H9 (cell line): Measurements from ENCODE around the gene ST6GALNAC3. TPM values are rescaled to one million over a fixed set of nuclear protein-coding genes. Genes with fewer than 3 reads are reported as not detected.

Source experiments
- DNase-seq: peaks from one replicate; pipeline ENCODE4 v3.0.0-alpha.2; 2017
- H2AFZ ChIP-seq: one replicate; pipeline ENCODE4 v1.6.1; 2013; ENCODE audit warnings: mild to moderate bottlenecking, low read length, control low read depth, moderate library complexity
- H2AK5ac ChIP-seq: 2 replicates; pipeline ENCODE4 v1.6.1; 2013; ENCODE audit warnings: low read length, control low read depth, mixed read lengths; ENCODE audit not compliant: insufficient read length
- H2BK120ac ChIP-seq: one replicate; pipeline ENCODE4 v1.6.1; 2013; ENCODE audit warnings: low read depth, mild to moderate bottlenecking, low read length, control low read depth, inconsistent platforms; ENCODE audit not compliant: poor library complexity, severe bottlenecking
- H2BK12ac ChIP-seq: 2 replicates; pipeline ENCODE4 v1.6.1; 2013; ENCODE audit warnings: low read length, control low read depth, mixed read lengths, low read depth; ENCODE audit not compliant: insufficient read length
- H2BK15ac ChIP-seq: 2 replicates; pipeline ENCODE4 v1.6.1; 2013; ENCODE audit warnings: low read depth, low read length, control low read depth
- H2BK20ac ChIP-seq: one replicate; pipeline ENCODE4 v1.6.1; 2013; ENCODE audit warnings: low read depth, mild to moderate bottlenecking, low read length, control low read depth, inconsistent platforms; ENCODE audit not compliant: poor library complexity, severe bottlenecking
- H2BK5ac ChIP-seq: 2 replicates; pipeline ENCODE4 v1.6.1; 2013; ENCODE audit warnings: low read length, control low read depth, mixed read lengths; ENCODE audit not compliant: insufficient read length
- H3K14ac ChIP-seq: 2 replicates; pipeline ENCODE4 v1.6.1; 2013; ENCODE audit warnings: low read length, control low read depth; ENCODE audit not compliant: insufficient read depth
- H3K18ac ChIP-seq: 2 replicates; pipeline ENCODE4 v1.6.1; 2013; ENCODE audit warnings: low read depth, mild to moderate bottlenecking, mixed read lengths, low read length, control low read depth; ENCODE audit not compliant: insufficient read length
- H3K23ac ChIP-seq: 2 replicates; pipeline ENCODE4 v1.6.1; 2013; ENCODE audit warnings: low read length, control low read depth, mixed read lengths, low read depth; ENCODE audit not compliant: insufficient read length
- H3K23me2 ChIP-seq: 2 replicates; pipeline ENCODE4 v1.6.1; 2013; ENCODE audit warnings: low read depth, mild to moderate bottlenecking, mixed read lengths, low read length, control low read depth; ENCODE audit not compliant: insufficient read length, poor library complexity, severe bottlenecking
- H3K27ac ChIP-seq: 2 replicates; pipeline ENCODE4 v1.5.1; 2013; ENCODE audit warnings: low read length, control low read depth, mixed read lengths, low read depth; ENCODE audit not compliant: insufficient read length
- H3K27me3 ChIP-seq: 2 replicates; pipeline ENCODE4 v1.6.1; 2013; ENCODE audit warnings: low read length, control low read depth, inconsistent platforms; ENCODE audit not compliant: insufficient read depth
- H3K4ac ChIP-seq: 2 replicates; pipeline ENCODE4 v1.6.1; 2013; ENCODE audit warnings: low read depth, mild to moderate bottlenecking, control low read depth, inconsistent platforms, low read length, moderate library complexity
- H3K4me1 ChIP-seq: 2 replicates; pipeline ENCODE4 v1.6.1; 2013; ENCODE audit warnings: low read length, control low read depth, inconsistent platforms; ENCODE audit not compliant: insufficient read depth
- H3K4me2 ChIP-seq: 2 replicates; pipeline ENCODE4 v1.6.1; 2013; ENCODE audit warnings: low read length, control low read depth, mixed read lengths; ENCODE audit not compliant: insufficient read length, insufficient read depth
- H3K56ac ChIP-seq: 2 replicates; pipeline ENCODE4 v1.6.1; 2013; ENCODE audit warnings: low read depth, mild to moderate bottlenecking, mixed read lengths, low read length, control low read depth; ENCODE audit not compliant: insufficient read length
- H3K79me1 ChIP-seq: 2 replicates; pipeline ENCODE4 v1.6.1; 2013; ENCODE audit warnings: low read depth, mild to moderate bottlenecking, moderate library complexity, low read length, control low read depth, inconsistent platforms; ENCODE audit not compliant: insufficient read depth, poor library complexity, severe bottlenecking
- H3K79me2 ChIP-seq: 2 replicates; pipeline ENCODE4 v1.6.1; 2013; ENCODE audit warnings: low read length, control low read depth, inconsistent platforms; ENCODE audit not compliant: insufficient read depth
- H3K9ac ChIP-seq: 2 replicates; pipeline ENCODE4 v1.6.1; 2013; ENCODE audit warnings: low read length, control low read depth, mixed read lengths; ENCODE audit not compliant: insufficient read length; ENCODE audit errors: extremely low read depth
- H3K9me3 ChIP-seq: one replicate; pipeline ENCODE4 v1.6.1; 2013; ENCODE audit warnings: low read depth, low read length, inconsistent platforms; ENCODE audit not compliant: control insufficient read depth
- H3T11ph ChIP-seq: one replicate; pipeline ENCODE4 v1.6.1; 2013; ENCODE audit warnings: mild to moderate bottlenecking, low read length, control low read depth, inconsistent platforms
- H4K20me1 ChIP-seq: one replicate; pipeline ENCODE4 v1.6.1; 2013; ENCODE audit not compliant: control insufficient read depth, insufficient read length, insufficient read depth
- H4K5ac ChIP-seq: 2 replicates; pipeline ENCODE4 v1.6.1; 2013; ENCODE audit warnings: low read depth, mild to moderate bottlenecking, mixed read lengths, low read length, control low read depth; ENCODE audit not compliant: insufficient read length
- H4K8ac ChIP-seq: replicated peaks from 2 replicates; pipeline ENCODE4 v1.6.1; 2013; ENCODE audit warnings: low read length, control low read depth, mixed read lengths, low read depth; ENCODE audit not compliant: insufficient read length
- H4K91ac ChIP-seq: 2 replicates; pipeline ENCODE4 v1.6.1; 2013; ENCODE audit warnings: low read depth, mild to moderate bottlenecking, moderate library complexity, mixed read lengths, low read length, control low read depth; ENCODE audit not compliant: insufficient read length
- H3K27ac Mint-ChIP-seq, 3 experiments: 2 replicates in 2 of 3; 3 replicates in 1 of 3; pipeline ENCODE4 v1.8.0; 2020 to 2021; ENCODE audit warnings: mixed read lengths in 3 of 3, mild to moderate bottlenecking in 1 of 3, moderate library complexity in 1 of 3
- H3K27me3 Mint-ChIP-seq: 2 replicates; pipeline ENCODE4 v1.8.0; 2021; ENCODE audit warnings: low read depth, mild to moderate bottlenecking, moderate library complexity, mixed read lengths
- H3K36me3 Mint-ChIP-seq, 3 experiments: 2 replicates in 2 of 3; 3 replicates in 1 of 3; pipeline ENCODE4 v1.8.0; 2020 to 2021; ENCODE audit warnings: low read depth in 3 of 3, mixed read lengths in 3 of 3; ENCODE audit not compliant: insufficient read depth in 1 of 3
- H3K4me1 Mint-ChIP-seq, 2 experiments: 2 replicates each; pipeline ENCODE4 v1.8.0; 2020; ENCODE audit warnings: mixed read lengths in 2 of 2
- H3K4me3 Mint-ChIP-seq, 2 experiments: 2 replicates in 1 of 2; 3 replicates in 1 of 2; pipeline ENCODE4 v1.8.0; 2020 to 2021; ENCODE audit warnings: mild to moderate bottlenecking in 2 of 2, mixed read lengths in 2 of 2, moderate library complexity in 1 of 2
- H3K9me3 Mint-ChIP-seq, 2 experiments: 2 replicates in 1 of 2; 3 replicates in 1 of 2; pipeline ENCODE4 v1.8.0; 2020; ENCODE audit warnings: mild to moderate bottlenecking in 2 of 2, mixed read lengths in 2 of 2, moderate library complexity in 1 of 2
- WGBS: extraction: QIAGEN DNeasy Blood & Tissue Kit; methylation state at CpG from one replicate; pipeline ENCODE4 v1.1.7; 2013; ENCODE audit warnings: missing lambda C conversion rate, low lambda C conversion rate, mixed read lengths; ENCODE audit not compliant: insufficient read length; ENCODE audit errors: extremely low coverage; 5-methylcytosine and 5-hydroxymethylcytosine counted together
- total RNA-seq: library from RNA; stranded (reverse); gene quantifications from 2 replicates; pipeline ENCODE4 v1.2.1, GENCODE V29; 2021
- TF ChIP-seq, protein P1 (sequence below): fragments of 200-600 bp; sonication (generic); conservative IDR thresholded peaks from 3 replicates; pipeline ENCODE4 v1.8.0; 2021; ENCODE audit warnings: antibody characterized with exemption, mild to moderate bottlenecking

The ST6GALNAC3 gene
- total RNA-seq, 1 experiment from 2014 or later = 11.2 TPM

DNA sequence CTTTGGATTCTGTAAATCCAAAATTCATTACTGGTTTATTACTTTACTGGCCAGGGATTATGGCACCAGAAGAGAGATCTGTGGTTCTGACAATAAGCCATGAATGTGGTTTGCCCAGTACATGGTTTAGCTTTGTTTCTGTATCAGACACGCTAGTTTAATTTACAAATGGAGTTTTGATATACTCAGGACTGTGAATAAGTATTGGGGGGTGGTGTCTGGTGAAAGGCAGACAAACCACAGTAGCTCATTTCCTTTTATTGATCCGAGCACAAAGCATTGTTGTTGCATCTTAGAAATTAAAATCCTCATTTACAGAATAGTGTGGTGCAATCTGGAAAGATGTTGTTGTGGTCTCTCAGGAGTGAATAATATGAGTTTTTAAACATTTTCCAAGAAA, 96.0 kb downstream of the ST6GALNAC3 start:
- Histone ChIP-seq H3K4ac (no peak overlapping the region), H3K9me3 (no peaks in the 10 kb centered on the region), H3K56ac (no peak overlapping the region), H3K23me2 (no peaks in the 10 kb centered on the region), H3K4me2 (no peak overlapping the region), H3T11ph (no peak overlapping the region), H3K14ac (no peak overlapping the region), H3K27ac (no peak overlapping the region), H3K4me1 (no peaks in the 10 kb centered on the region), H4K8ac (no peak overlapping the region), H2AFZ (no peak overlapping the region), H2BK20ac (no peak overlapping the region), H4K91ac (no peak overlapping the region), H2BK5ac (no peak overlapping the region), H4K20me1 (no peaks in the 10 kb centered on the region), H3K27me3 (no peaks in the 10 kb centered on the region), H3K23ac (no peak overlapping the region), H2BK15ac (no peak overlapping the region), H2BK12ac (no peak overlapping the region), H3K79me1 (no peaks in the 10 kb centered on the region), H2AK5ac (no peak overlapping the region), H4K5ac (no peak overlapping the region), H2BK120ac (no peak overlapping the region), H3K79me2 (no peaks in the 10 kb centered on the region), H3K9ac (no peak overlapping the region), H3K18ac (no peak overlapping the region)
- H3K27me3 Mint-ChIP-seq = no peaks in the 10 kb centered on the region
- H3K4me1 Mint-ChIP-seq = peaks cover 0 to 2% of the 10 kb centered on the region in 2 experiments; a peak in 2 of 4 replicates
- peaks cover 14 to 30% of the 10 kb centered on the region in 2 experiments for H3K9me3 Mint-ChIP-seq
- no peak overlapping the region for H3K4me3 Mint-ChIP-seq
- no CpG with 5 or more reads among the region's 2 CpGs for whole genome bisulfite sequencing
- H3K36me3 Mint-ChIP-seq = peaks cover 0 to 36% (median 27%) of the 10 kb centered on the region in 3 experiments; a peak in 6 of 7 replicates
- no peak overlapping the region for H3K27ac Mint-ChIP-seq
- DNase-seq = no peak
- TF ChIP-seq, protein P1, sequence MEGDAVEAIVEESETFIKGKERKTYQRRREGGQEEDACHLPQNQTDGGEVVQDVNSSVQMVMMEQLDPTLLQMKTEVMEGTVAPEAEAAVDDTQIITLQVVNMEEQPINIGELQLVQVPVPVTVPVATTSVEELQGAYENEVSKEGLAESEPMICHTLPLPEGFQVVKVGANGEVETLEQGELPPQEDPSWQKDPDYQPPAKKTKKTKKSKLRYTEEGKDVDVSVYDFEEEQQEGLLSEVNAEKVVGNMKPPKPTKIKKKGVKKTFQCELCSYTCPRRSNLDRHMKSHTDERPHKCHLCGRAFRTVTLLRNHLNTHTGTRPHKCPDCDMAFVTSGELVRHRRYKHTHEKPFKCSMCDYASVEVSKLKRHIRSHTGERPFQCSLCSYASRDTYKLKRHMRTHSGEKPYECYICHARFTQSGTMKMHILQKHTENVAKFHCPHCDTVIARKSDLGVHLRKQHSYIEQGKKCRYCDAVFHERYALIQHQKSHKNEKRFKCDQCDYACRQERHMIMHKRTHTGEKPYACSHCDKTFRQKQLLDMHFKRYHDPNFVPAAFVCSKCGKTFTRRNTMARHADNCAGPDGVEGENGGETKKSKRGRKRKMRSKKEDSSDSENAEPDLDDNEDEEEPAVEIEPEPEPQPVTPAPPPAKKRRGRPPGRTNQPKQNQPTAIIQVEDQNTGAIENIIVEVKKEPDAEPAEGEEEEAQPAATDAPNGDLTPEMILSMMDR = no peak
